Ishikawa (cell line): ENCODE results near the gene RXRA.

ENCODE experiments used
- CREB1 ChIP-seq: IDR thresholded peaks from 2 replicates; pipeline ENCODE4 v1.6.1; 2012; ENCODE audit warnings: low read depth
- RAD21 ChIP-seq: IDR thresholded peaks from 2 replicates; pipeline ENCODE4 v1.6.1; 2012; ENCODE audit warnings: low read depth
- YY1 ChIP-seq: IDR thresholded peaks from 2 replicates; pipeline ENCODE4 v1.6.1; 2012; ENCODE audit warnings: low read depth
- TF ChIP-seq, protein P1 (sequence below): IDR thresholded peaks from 2 replicates; pipeline ENCODE4 v1.6.1; 2012; ENCODE audit warnings: low read depth, mild to moderate bottlenecking
- TF ChIP-seq, protein P2 (sequence below): IDR thresholded peaks from 2 replicates; pipeline ENCODE4 v1.6.1; 2012

DNA sequence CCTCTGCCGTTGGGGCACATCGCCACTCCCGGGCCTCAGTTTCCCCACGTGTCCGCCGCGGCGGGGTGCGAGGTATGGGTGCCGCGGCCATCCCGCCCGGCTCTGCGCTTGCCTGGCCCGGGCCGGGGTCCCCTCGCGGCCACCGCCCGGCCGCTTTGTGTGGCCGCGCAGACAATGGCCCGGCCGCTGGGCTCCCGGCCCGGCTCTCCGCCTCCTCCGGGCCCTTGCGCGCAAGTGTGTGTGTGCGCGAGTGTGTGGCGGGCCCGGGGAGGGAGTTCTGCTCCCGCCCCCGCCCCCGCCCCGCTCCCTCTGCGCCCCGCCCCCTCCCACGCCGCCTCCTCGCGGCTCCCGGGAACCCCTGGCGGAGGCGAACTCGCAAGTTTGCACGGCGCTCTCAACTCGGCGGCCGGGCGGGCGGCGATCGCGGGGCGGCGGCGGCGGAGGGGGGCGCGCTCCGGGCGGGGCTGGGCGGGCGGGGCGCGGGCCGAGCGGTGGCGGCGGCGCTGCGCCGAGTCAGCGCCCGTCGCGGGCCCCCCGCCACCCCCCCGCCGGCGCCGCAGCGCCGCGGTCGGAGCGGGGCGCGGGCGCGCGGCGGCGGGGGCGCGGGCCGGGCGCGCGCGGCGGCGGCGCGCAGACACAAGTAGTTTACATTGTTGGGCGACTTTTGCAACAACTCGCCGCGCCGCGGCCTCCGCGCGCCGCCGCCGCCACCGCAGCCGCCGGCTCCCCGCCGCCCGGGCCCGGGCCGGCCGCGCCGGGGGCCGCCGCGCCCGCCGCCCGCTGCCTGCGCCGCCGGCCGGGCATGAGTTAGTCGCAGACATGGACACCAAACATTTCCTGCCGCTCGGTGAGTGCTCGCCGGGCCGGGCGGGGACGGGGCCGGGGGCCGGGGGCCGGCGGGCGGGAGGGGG lies at the start of gene RXRA:
- TF ChIP-seq, protein P1, sequence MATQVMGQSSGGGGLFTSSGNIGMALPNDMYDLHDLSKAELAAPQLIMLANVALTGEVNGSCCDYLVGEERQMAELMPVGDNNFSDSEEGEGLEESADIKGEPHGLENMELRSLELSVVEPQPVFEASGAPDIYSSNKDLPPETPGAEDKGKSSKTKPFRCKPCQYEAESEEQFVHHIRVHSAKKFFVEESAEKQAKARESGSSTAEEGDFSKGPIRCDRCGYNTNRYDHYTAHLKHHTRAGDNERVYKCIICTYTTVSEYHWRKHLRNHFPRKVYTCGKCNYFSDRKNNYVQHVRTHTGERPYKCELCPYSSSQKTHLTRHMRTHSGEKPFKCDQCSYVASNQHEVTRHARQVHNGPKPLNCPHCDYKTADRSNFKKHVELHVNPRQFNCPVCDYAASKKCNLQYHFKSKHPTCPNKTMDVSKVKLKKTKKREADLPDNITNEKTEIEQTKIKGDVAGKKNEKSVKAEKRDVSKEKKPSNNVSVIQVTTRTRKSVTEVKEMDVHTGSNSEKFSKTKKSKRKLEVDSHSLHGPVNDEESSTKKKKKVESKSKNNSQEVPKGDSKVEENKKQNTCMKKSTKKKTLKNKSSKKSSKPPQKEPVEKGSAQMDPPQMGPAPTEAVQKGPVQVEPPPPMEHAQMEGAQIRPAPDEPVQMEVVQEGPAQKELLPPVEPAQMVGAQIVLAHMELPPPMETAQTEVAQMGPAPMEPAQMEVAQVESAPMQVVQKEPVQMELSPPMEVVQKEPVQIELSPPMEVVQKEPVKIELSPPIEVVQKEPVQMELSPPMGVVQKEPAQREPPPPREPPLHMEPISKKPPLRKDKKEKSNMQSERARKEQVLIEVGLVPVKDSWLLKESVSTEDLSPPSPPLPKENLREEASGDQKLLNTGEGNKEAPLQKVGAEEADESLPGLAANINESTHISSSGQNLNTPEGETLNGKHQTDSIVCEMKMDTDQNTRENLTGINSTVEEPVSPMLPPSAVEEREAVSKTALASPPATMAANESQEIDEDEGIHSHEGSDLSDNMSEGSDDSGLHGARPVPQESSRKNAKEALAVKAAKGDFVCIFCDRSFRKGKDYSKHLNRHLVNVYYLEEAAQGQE, result no peak
- TF ChIP-seq YY1, result no peak
- TF ChIP-seq CREB1, result no peak
- no peak for TF ChIP-seq RAD21
- TF ChIP-seq, protein P2, sequence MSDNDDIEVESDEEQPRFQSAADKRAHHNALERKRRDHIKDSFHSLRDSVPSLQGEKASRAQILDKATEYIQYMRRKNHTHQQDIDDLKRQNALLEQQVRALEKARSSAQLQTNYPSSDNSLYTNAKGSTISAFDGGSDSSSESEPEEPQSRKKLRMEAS, result 0 out of 2 replicates have a peak, but pooled peaks have one; percentile 7
